HL-60 (cell line): Measurements from ENCODE around the gene TMEM204.

Source experiments
- CTCF ChIP-seq: IDR thresholded peaks from one replicate; pipeline ENCODE4 v1.5.1; 2011; ENCODE audit warnings: low read length, control low read depth, inconsistent platforms; ENCODE audit not compliant: insufficient read depth
- GABPA ChIP-seq: IDR thresholded peaks from 2 replicates; pipeline ENCODE4 v1.6.1; 2012; ENCODE audit warnings: low read depth
- POLR2AphosphoS5 ChIP-seq: IDR thresholded peaks from 2 replicates; pipeline ENCODE4 v1.6.1; 2012; ENCODE audit warnings: low read depth
- REST ChIP-seq: IDR thresholded peaks from 2 replicates; pipeline ENCODE4 v1.6.1; 2012; ENCODE audit warnings: low read depth; ENCODE audit not compliant: insufficient replicate concordance

GRCh38 chr16:1550696-1551095, 17.2 kb downstream of the TMEM204 start:
- TF ChIP-seq CTCF (no peak), REST (no peak), GABPA (no peak), POLR2AphosphoS5 (no peak)
